Activated CD4-positive, alpha-beta T cell treated with anti-CD3 and anti-CD28 coated beads for 4 hours (primary cell): ENCODE results near the gene SEL1L2.

ENCODE experiments used
- DNase-seq, 2 donors: peaks; one replicate each; pipeline ENCODE4 v3.0.0-alpha.2; 2020

Gene SEL1L2

GRCh38 chr20:13810446-13810845 lies 180.0 kb downstream of the SEL1L2 start:
- no peak for DNase-seq

GRCh38 chr20:13809855-13810254 lies 180.6 kb downstream of the SEL1L2 start:
- DNase-seq, result no peak

GRCh38 chr20:13809373-13809772 lies 181.0 kb downstream of the SEL1L2 start:
- DNase-seq, result no peak

GRCh38 chr20:13800728-13801134 lies 189.7 kb downstream of the SEL1L2 start:
- DNase-seq, result no peak

GRCh38 chr20:13799974-13800373 lies 190.4 kb downstream of the SEL1L2 start:
- DNase-seq, result no peak
